8988T (cell line): ENCODE data around the gene IRX3.

Experiments
- DNase-seq: peaks from one replicate; pipeline ENCODE4 v3.0.0; 2011

The IRX3 gene

DNA sequence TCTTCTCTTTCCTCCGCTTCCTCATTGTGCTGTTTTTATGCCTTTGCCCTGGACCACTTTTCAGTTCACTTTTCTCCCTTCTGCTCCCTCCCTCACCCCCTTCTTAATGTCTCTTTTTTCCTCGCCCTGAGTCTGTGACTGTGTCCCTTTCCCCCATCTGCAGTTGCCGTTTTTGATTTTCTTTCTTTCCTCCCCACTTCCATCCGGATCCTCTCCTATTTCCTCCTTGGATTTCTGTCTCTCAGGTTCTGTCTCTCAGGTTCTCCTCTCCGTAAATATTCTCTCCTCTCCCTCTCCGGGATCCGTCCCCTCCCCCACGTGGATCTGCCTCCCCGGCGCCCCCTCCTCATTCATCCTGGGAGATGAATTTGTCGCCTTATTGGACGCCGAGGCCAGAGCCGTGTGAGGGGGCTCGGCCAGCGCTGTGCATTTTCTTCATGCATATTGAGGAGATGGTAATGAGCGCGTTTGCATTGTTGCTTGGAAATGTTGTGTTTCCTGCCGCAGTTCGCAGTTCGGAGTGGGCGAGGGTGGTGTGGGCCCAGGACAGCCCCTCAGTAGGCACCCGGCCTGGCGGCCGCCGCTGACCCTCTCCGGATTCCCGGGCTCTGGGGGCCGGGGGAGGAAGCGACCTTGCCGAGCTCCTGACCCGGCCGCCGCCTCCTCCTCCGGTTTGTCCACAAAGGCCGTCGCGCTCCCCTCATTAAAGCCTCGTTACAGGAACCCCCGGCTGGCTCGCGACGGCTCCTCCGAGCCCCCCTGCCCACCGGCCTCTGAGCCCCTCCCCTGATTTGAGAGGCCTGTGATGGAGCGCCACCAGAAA is 4.5 kb upstream of the IRX3 start:
- no peak for DNase-seq

DNA sequence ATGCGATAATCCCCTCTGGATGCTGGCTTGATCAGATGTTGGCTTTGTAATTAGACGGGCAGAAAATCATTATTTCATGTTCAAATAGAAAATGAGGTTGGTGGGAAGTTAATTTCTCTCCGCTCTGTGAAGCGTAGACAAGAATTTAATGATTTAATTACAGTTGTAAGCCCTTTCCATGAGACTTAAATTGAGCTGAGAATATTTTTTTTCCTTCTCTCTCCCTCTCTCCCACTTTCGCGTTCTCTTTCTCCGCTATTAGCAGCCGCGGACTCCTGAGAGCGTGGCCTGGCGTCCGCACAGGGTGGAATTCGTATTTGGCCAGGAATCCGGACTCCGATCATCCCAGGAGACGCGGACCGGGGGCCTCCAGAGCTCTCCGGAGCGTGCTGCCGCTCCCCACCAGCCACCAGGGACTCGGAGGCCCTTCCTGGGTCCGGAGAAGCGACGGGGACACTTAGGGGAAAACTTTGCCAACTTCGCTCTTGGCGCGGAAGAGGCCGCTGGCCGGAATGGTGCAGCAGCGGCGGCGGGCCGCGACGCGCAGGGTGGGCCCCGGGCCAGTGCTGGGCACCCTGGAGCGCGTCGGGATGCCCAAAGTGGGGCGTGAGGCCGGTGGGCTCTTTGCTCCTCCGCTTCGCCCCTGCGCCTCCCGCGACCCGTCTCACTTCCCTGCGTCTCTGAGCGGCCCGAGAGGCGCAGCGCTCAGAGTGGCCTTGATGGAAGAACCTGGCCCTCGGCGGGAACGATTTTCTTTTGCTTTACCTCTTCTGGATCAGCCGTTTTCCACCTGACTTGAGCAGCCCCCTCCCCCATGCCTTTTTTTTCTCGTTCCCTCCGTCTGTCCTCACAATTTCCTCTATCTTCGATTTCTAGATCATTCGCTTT is 3.6 kb upstream of the IRX3 start:
- DNase-seq = no peak

DNA sequence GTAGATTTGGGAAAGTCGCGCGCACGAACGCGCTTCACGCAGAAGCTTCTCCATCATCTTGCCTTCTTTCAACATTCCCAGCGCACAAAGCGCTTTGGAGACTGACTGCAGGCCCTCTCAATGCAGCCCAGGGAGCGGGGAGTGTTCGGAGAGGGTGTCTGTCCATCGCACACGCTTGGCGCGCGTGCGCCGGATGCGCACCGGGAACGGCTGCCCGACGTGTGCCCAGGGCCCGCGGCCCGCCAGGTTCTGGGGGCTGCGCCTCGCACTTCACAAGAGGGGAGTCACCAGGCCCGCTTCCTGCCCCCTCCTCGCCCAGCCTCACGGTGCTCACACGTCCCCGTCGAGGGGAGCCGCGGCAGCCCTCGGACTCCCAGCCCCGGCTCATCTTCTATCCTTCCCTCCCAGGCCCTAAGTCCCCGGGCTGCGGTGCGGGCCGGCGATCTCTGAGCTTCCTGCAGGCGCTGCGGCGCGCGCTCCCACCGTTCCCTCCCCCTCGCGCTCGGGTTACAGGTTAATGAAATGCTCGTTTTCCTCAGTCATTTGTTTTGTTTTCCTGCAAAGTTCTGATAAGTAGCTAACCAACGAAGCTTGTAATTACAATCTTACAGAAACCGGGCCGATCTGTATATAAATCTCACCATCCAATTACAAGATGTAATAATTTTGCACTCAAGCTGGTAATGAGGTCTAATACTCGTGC is 2.8 kb upstream of the IRX3 start:
- no peak for DNase-seq

DNA sequence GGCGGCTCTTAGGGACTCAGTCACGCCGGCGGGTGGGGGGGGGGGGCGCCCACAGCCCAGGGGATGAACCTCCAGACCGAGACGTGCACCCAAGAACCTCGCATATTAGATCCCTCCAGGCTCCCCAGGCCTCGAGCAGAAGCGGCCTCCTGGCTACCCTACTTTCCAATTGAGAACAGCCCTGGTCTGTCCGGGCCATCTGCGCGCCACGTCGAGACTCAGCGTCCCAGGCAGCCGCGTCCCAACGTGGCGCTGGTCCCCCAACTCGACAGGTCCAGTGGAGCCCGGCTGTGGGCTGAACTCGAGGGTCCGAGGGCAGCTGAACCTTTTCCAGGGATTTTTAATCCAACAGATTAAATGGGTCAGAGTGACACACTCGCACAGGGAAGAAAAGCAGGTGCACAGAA is 2.3 kb upstream of the IRX3 start:
- no peak for DNase-seq

DNA sequence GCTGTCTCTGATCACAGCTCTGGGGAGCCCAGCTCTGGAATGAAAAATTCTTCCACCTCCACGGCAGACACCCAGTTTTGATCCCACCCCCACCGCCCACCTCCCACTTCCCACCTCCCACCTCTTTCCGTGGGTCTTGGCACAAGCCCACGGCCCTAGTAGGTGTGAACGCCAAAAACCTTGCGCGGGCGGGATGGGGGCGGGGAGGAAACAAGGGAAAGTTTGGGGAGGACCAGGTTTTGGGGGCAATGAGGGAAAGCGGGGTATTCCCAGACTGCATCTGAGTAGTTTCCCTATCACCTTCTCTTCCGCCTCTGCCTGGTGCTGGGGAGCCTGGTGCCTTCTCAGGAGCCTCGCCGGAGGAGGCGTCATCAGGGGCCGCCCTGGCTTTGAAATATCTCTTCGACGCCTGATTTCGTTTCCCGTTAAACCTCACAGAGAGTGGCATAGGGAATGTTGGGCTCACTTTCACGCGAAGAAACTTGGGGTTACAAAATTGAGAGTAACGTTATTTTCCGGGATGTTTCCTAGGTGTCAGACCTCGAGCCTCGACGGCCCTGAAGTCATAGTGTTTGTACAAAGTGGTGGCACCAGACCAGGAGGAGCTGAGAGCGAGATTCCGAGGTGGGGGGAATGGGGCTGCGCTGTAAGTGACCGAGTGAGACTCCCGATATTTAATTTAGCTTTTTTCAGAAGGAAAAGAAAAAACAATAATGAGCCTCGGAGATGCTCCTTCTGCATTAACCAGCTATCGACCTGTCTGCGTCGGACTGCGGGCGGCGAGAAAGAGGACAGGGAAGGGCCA is 1.6 kb upstream of the IRX3 start:
- DNase-seq = no peak

DNA sequence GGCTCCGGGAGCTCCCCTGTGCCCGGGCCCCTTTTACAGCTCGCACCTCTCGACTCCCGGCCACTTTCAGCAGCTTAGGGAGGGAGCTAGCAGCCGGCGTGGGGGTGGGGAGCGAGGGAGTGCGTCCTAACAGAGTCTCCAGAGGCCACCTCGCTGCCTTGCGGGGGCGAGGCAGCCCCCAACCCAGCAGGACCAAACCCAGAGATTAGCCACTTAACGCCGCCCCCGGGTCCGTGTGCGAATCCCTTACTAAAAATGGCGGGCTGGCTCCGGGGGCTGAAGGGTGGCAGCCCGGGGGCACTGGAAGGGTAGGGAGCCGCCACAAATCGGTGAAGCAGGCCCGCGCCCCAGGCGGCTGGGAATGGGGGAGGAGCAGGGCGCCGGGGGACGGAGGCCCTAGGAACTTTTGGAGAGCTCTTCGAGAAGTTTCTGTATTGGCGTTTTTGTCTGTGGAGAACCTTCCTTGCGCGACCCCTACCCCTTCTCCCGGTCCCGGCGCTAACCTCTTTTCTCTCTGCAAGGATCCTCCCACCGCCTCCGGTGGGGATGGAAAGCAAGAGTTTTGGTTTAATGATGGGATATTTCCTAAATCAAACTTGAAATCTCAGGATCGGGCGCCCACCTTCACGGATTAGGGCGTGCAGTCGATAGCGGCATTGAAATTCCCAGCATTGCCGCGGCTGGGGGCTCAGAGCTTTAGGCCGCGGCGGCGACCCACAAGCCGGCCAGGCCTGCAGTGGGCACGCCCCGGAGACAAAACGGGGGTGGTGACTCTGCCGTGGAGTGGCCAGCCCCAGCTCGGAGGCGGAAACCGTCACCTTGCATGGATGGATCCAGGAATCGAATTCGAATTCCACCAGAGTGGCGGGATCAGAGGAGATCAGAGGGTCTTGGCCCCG is 793 bp upstream of the IRX3 start:
- peak; percentile 91 for DNase-seq

DNA sequence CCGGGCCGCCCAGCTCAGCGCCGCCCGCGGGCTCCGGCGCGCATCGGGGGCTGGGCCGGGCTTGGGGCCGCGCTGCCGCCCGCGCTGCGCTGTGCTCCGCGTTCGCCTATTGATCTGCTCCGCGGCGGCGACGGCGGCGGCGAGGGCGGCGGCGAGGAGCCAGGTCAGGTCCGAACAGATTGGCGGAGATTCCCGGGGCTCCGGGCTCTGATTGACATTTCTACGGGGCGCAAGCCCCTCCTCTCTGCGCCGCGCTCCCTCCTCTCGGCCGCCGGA is 559 bp downstream of the IRX3 start:
- peak; percentile 96 for DNase-seq

DNA sequence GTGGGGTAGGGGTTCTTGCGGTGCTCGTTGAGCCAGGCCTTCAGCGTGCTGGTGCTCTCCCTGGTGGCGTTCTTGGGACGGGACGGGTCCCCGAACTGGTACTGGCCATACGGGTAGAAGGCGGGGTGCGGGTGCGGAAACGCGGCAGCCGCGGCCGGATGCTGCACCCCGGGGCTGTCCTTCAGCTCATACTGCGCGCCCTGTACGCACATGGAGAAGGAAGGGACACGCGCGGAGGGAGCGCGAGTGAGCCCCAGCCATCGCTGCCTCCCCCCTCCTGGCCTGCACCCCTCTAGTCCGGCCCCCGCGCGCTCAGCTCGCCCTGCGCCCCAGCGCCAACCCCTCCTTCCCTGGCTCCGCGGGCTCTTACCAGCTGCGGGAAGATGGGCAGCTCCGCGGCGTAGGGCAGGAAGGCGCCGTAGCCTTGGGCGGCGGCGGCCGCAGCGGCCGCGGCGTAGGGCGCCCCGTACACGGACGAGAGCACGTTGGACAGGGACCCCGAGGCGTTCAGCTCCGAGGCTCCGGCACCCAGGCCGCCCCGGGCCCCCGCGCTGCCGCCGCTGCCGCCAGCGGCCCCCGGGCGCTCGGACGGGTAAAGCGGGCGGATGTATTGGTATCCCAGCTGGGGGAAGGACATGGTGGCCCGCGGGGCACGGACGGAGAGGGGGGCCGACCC is 1.0 kb downstream of the IRX3 start:
- no peak for DNase-seq

DNA sequence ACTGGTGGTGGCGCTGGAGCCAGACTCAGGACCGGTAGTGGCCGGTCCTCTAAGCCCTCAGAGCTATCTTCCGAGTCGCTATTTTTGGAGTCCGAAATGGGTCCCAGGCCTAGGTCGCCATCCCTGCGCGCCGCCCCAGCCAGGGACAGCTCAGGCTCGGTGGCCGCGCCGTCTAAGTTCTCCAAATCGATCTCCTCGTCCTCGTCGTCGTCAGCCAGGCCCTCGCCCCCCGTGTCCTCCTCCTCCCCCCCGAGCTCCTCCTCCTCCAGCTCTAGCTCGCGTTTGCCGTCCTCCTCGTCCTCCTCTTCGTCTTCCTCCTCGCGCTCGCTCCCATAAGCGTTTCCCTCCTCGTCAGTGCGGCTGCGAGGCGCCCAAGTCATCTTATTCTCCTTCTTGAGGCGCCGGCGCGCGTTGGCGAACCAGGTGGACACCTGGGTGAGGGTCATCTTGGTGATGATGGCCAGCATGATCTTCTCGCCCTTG is 1.6 kb downstream of the IRX3 start:
- DNase-seq = no peak

DNA sequence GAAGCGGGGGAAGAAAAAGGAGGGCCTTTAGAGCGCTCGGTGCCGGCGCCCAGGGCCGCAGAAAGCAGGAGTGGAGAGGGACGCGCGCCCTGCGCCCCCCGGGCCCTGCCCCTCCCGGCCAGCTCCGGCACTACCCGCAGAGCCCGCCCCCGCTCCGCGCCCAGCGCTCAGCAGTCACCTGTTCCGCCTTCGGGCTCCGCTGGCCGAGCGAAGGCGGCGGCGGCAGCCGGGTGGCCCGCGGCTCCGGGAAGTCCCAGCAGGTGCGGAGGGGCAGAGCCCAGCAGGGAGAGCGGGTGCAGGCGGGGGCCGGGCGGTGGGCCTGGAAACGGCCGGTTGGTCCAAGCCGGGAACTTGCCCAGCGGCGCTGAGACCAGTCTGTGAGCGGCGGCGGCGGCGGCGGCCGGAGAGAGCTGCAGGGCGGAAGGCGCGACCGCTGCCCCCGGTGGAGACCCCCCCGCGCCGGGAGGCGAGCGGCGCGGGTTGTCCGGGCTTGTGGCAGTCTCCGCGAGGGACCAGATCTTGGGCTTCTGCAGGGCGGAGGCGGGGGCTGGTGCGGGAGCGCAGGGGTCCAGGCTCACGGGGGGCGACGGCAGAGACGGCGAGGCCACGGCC is 2.2 kb downstream of the IRX3 start:
- DNase-seq = no peak

DNA sequence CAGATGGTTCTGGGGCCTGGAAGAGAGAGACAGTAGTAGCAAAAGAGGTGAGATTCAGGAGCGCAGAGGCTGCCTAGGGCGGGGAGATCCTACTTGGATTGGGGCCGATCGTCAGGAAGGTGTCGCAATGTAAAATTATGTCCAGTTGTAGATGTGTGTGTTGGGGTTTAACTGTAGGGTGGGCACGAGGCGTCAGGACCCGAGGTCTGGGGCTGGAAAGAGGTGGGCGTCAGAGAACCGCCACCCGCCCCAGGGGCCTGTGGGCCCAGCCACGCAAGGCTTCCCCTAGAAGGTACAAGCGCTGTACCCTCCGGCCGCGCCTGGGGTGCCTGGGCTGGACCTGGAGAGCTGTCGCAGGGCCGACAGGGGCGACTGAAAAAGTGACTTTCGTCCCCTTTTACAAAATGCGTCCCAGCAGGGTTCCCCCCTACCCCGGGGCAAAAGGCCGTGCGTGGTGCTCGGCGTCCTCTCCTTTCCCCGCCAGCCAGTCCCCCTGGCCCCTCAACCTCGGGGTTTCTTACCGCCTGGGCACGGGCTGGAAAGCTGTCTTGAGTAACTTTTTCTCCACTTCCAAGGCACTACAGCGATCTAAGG is 2.8 kb downstream of the IRX3 start:
- DNase-seq = no peak

DNA sequence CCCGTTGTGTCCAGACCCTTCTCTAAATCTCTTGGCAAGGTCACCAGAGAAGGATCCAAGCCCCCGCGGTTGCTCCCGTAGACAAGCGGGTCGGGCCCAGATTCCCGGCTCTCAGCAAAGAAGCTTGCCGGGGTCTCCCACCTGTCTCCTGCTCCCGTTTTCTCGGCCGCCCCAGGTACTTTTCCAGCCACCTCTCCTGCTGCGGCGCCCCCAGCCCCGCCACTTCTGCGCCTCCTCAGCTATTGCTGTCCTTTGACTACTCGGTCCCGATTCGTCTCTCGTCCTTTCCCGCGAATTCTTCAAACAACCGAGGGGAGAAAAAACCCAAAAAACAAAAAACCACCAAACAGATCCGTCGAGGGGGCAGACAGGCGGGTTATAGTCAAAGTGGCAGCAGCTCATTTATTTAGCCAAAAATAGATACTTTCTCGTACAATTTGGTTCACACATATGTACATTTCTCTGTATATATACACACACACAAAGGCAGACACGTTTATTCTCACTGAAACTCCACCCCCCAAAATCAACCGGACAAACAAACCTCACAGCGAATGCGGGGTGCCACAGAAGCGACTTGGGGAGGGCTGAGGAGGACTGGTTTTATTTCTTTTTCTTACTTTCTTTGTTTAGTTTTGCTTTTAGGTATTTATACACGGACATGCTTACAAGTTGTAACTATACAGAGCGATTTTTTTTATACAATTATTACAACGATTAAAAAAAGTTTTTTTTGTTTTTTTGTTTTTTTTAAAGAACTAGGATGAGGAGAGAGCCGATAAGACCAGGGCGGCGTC is 3.5 kb downstream of the IRX3 start:
- DNase-seq = no peak

DNA sequence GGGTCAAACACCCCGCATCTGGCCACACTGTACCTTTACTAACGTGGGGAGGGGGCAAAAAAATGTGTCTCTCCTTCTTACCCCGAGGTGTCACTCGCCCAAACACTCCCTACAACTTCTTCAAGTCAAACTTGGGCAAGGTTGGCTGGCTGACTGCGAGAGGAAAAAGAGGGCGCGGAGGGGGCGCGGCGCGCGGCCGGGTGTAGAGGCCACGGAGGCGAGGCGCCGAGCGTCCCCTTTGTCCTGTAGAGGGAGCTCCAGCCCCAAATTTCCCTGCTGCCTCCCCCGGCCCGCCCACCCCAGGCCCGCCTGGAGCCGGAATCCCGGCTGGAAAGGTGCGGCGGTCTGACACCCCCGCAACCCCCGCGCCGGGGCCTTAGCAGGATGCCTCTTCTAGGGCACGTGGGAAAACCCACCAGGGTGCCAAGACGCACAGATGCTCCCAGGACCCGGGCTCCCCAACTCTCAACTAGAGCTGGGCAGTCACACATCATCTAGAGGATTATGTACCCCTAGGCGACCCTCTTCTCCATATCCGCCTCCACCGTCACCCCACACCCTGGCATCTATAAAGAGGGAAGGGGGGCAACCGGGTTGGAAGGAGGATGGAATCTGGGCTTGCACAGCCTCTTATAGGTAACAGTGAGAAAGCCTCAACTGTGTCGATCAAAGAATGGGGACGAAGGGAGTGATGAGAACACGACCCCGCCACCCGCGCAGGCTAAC is 4.2 kb downstream of the IRX3 start:
- peak; percentile 99 for DNase-seq

DNA sequence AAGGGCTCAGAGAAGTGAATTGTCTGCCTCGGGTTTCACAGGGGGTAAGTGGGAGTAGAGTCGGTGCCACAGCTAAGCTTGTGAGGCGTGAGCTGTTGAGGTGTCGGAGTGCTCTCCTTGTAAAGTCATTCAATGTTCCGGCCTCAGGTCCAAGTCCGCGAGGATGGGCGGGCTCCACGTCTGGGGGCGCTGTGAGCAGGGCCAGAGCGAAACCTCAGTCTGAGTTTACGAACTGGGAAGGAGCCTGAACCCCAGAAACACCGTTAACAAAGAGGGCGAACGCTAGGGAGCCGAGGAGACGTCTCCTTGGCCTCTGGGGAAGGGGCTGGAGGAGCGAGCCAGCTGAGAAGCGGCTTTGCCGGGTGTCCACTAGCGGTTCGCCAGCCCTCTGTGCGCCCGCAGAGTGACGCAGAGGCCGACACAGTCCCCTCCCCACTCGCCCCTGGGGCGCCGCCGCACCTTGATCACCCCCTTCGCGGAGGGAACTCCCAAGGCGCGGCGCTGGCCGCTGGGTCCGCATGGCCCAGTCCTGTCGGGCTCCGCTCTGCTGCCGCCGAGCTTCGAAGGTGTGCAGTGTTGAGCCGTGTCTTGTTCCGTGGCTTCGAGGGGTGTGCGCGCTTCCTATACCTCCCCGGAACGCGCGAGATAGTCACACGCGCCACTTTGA is 4.9 kb downstream of the IRX3 start:
- DNase-seq = peak; percentile 26

DNA sequence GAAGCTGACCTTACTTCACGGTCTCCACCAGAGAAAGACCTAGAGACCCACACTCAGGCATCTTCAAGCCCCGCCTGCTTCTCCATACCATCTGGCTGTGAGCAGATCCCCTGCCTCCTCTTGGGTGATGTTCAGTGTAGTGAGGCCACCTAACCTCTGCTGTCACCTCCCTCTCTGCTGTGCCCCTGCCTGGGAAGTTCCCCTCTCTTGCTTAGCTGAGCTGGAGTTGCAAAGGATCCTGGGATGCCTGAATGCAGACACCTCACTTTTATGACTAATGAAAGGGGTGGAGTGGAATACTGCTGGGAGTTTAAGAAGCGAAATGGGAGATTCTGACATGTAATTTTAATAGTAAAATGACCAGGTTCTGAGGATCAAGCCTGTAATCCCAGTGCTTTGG is 5.8 kb downstream of the IRX3 start:
- DNase-seq = no peak

DNA sequence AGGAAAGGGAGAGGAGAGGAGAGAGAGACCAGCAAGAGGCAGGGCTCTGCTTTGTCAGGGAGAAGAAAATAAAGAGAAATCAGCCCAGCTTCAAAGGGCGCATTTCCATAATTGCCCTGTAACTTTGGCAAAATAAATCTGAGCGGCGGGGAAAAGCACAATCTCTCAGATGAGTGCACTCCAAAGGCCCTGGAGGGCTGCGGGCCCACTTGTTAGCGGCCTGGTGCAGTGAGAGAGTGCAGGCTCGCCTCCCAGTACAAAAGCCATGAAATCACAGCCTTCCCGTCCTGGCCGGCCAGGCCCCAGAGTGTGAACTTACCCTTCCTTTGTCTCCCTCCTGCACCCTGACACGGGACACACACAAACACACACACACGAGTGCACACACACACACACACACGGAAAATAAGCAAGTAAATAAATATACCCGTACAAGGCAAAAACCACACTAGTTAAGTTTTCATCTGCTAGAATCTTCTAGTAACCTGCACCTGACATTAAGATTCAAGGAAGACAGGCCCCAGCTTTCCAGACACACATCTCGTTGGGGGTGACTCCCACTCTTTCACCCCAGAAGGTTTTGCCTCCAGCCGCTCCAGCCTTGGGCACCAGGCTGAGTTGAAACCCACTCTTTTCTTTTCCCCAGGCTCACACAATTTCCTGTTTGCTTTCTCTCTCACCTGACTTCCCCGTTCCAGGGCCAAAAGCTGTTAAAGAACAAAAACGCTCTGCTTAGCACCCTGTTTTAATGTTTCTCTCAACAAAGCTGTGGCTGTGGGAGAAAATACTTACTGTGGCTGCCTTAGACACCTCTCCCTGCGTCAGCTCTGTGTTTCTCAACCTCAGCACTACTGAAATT is 8.5 kb downstream of the IRX3 start:
- DNase-seq = no peak

DNA sequence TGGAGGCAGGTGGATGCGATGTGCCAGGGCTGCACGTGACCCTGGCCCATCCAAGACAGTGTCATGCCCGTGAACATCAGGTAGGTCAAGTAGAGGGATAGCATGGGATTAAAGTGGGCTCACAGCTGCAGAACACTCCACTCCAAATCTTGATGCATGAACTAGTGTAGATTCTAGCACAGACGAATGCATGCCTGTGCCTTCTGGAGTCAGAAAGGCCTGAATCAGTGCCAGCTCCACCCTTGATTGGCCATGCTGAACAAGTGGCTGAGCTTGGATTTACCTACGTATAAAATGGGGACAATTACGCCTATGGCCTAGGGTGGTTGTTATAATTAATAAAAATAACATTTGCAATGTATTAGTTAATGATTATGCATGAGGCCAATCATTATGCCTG is 10.6 kb downstream of the IRX3 start:
- no peak for DNase-seq
